Myocyte (in vitro differentiated cells): Measurements from ENCODE around the gene NTNG1. TPM values are rescaled to one million over a fixed set of nuclear protein-coding genes. Genes with fewer than 3 reads are reported as not detected.
"Not testable (repeated sequence)": the region's sequence is repeated elsewhere in the genome, so short reads cannot be mapped to it uniquely, and the experiment has no call there.

Experiments
- DNase-seq: peaks from one replicate; pipeline ENCODE4 v3.0.0-alpha.2; 2012; ENCODE audit warnings: low read depth
- total RNA-seq: library from RNA; depleted of rRNA; stranded (reverse); fragments of >200 nt; gene quantifications from 2 replicates; pipeline ENCODE4 v1.2.3, GENCODE V29; 2014

Gene NTNG1
- total RNA-seq, 1 donor from 2014 or later: 0.08 TPM

- DNase-seq: no peak
Observed at GRCh38 chr1:107196973-107197562, 56.2 kb downstream of the NTNG1 start.

- DNase-seq: peak; percentile 21
Observed at GRCh38 chr1:107198561-107198960, 57.7 kb downstream of the NTNG1 start.

- DNase-seq: no peak
Observed at GRCh38 chr1:107200631-107201030, 59.8 kb downstream of the NTNG1 start.

- DNase-seq: no peak
Observed at GRCh38 chr1:107202007-107202406, 61.2 kb downstream of the NTNG1 start.

GRCh38 chr1:107213225-107213624 is 72.4 kb downstream of the NTNG1 start:
- DNase-seq: no peak

- DNase-seq: peak; percentile 55
Observed at GRCh38 chr1:107220036-107220435, 79.2 kb downstream of the NTNG1 start.

GRCh38 chr1:107225706-107226105 is 84.9 kb downstream of the NTNG1 start:
- DNase-seq: no peak

- DNase-seq: peak; percentile 27
Observed at GRCh38 chr1:107228704-107229371, 88.0 kb downstream of the NTNG1 start.

- DNase-seq: no peak
Observed at GRCh38 chr1:107229711-107230110, 88.9 kb downstream of the NTNG1 start.

GRCh38 chr1:107230121-107230520 is 89.3 kb downstream of the NTNG1 start:
- DNase-seq: no peak

GRCh38 chr1:107231291-107231690 is 90.5 kb downstream of the NTNG1 start:
- no peak for DNase-seq

GRCh38 chr1:107232426-107232825 is 91.6 kb downstream of the NTNG1 start:
- no peak for DNase-seq

GRCh38 chr1:107236760-107237159 is 95.9 kb downstream of the NTNG1 start:
- not testable (repeated sequence) for DNase-seq

- no peak for DNase-seq
Observed at GRCh38 chr1:107243461-107243860, 102.6 kb downstream of the NTNG1 start.

GRCh38 chr1:107244709-107245500 is 104.1 kb downstream of the NTNG1 start:
- no peak for DNase-seq

GRCh38 chr1:107246775-107247345 is 106.0 kb downstream of the NTNG1 start:
- DNase-seq: no peak

- no peak for DNase-seq
Observed at GRCh38 chr1:107247679-107248078, 106.8 kb downstream of the NTNG1 start.

GRCh38 chr1:107250169-107250568 is 109.3 kb downstream of the NTNG1 start:
- peak; percentile 8 for DNase-seq

GRCh38 chr1:107251083-107251482 is 110.2 kb downstream of the NTNG1 start:
- DNase-seq: no peak

GRCh38 chr1:107251839-107252238 is 111.0 kb downstream of the NTNG1 start:
- no peak for DNase-seq

- DNase-seq: no peak
Observed at GRCh38 chr1:107252271-107252670, 111.4 kb downstream of the NTNG1 start.

- DNase-seq: no peak
Observed at GRCh38 chr1:107254306-107254705, 113.5 kb downstream of the NTNG1 start.
